Rectal smooth muscle tissue (tissue), 1 donor: ENCODE data around the gene RPP38.

Experiments used
- H3K27ac ChIP-seq: one replicate; pipeline ENCODE4 v1.7.0; 2013; ENCODE audit warnings: low read depth, low read length, inconsistent platforms
- H3K27me3 ChIP-seq: one replicate; pipeline ENCODE4 v1.7.0; 2013; ENCODE audit warnings: low read length; ENCODE audit not compliant: control insufficient read depth, insufficient read depth
- H3K36me3 ChIP-seq: one replicate; pipeline ENCODE4 v1.7.0; 2013; ENCODE audit warnings: low read length; ENCODE audit not compliant: control insufficient read depth, insufficient read depth
- H3K4me1 ChIP-seq: one replicate; pipeline ENCODE4 v1.7.0; 2013; ENCODE audit warnings: low read length; ENCODE audit not compliant: control insufficient read depth, insufficient read depth
- H3K4me3 ChIP-seq: one replicate; pipeline ENCODE4 v1.7.0; 2013; ENCODE audit warnings: low read length
- H3K9ac ChIP-seq: one replicate; pipeline ENCODE4 v1.7.0; 2013; ENCODE audit warnings: low read length

RPP38 gene

DNA sequence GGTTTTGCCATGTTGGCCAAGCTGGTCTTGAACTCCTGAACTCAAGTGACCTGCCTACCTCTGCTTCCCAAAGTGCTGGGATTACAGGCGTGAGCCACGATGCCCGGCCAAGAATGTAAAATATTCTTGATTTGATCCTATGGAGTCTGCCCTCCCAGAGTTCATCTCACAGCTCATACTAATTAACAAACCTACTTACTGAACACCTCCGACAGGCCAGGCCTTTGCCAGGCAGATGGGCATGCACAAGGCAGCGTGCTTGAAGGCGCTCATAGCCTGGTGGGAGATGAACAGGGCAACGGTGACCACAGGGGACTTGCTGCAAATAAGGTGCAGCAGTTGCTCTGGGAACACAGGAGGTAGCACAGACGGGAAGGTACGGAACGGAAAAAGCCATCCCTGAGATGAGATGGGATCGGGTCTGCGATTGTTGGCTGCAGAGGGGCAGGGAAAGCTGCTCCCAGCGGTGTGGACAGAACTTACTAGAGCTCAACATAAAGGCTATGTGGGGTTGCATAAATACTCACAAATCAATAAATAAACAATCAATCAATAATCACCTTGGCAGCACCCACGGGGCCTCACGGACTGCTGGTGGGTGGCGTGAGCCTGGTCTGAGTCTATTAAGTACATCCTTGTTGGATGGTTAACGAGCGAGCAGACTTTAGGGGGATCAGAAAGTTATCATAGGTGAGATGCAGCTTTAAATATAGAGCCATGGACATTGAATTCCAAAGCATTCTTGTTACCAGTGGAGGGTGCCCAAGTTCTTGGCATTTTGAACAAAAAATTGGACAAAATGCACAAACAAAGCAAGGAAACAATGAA lies 13.3 kb upstream of the RPP38 start:
- Histone ChIP-seq H3K36me3 (no peaks in the 10 kb centered on the region), H3K4me3 (peak overlapping the region; percentile 59), H3K27me3 (no peaks in the 10 kb centered on the region), H3K9ac (no peak overlapping the region), H3K4me1 (no peaks in the 10 kb centered on the region), H3K27ac (peak overlapping the region; percentile 12)

DNA sequence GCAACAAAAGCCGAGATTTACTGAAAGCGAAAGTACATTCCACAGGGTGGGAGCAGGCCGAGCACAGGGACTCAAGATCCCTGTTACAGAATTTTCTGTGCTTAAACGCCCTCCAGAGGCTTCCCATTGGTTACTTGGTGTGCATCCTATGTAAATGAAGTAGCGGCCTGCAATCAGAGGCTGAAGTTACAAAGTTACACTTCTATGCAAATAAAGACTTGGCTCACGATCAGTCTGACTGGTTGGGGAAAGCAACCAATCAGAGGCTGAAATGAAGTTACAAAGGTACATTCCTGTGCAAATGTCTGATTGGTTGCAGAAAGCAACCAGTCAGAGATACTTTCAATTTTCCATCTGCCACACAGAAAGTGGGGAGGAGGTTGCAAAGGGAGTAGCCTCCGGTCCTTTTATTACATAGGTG lies 12.6 kb upstream of the RPP38 start:
- H3K9ac ChIP-seq = no peak overlapping the region
- H3K27me3 ChIP-seq = no peaks in the 10 kb centered on the region
- H3K36me3 ChIP-seq = no peaks in the 10 kb centered on the region
- H3K27ac ChIP-seq = peak overlapping the region; percentile 12
- H3K4me3 ChIP-seq = peak overlapping the region; percentile 59
- no peaks in the 10 kb centered on the region for H3K4me1 ChIP-seq

DNA sequence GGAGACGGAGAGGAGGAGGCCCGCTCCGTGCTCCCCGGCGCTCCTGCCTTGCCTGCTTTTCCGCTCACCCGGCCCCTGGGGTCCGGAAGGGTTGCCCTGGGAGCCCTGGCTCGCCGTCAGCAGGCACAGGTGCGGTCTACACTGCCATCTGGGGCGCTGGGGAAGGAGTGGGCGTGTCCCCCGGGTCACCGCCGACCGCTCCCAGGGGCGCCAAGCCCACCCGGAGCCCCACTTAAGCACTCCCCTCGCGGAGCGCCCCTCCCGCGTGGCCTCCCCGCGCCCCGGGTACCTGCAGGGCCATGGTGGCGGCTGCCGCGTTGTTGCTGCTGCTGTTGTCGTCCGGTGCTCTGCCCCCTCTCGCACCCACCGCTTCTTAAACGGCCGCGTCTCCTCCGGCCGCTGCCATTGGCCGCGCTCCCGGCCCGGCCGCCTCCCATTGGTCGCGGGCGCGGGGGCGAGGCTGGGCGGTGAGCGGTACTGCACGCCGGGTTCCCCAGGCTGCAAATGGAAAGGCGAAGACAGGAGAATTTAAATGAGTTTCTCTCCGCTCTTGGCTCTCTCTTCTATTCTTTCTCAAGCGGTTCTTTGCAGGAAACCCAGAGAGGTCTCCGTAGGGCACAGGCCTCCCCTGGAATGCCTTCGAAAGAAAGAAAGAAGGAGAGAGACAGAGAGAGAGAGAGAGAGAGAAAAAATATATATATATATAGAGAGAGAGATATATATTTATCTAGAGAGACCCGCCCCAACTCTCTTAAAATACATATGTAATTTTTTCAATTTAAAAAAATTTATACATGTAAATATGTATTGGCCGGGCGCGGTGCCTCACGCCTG lies 8.5 kb upstream of the RPP38 start, which contains the start of gene ACBD7:
ACBD7 (minus strand) TSS at position 349 of the 834 bp plus-strand sequence; CDS start at position 301, 48 bp downstream.
- H3K4me1 ChIP-seq = no peaks in the 10 kb centered on the region
- H3K36me3 ChIP-seq = no peaks in the 10 kb centered on the region
- no peak within 1 kb of the TSS for H3K27ac ChIP-seq
- H3K4me3 ChIP-seq = peak within 1 kb of the TSS; percentile 73
- H3K9ac ChIP-seq = no peak within 1 kb of the TSS
- no peaks in the 10 kb centered on the region for H3K27me3 ChIP-seq

DNA sequence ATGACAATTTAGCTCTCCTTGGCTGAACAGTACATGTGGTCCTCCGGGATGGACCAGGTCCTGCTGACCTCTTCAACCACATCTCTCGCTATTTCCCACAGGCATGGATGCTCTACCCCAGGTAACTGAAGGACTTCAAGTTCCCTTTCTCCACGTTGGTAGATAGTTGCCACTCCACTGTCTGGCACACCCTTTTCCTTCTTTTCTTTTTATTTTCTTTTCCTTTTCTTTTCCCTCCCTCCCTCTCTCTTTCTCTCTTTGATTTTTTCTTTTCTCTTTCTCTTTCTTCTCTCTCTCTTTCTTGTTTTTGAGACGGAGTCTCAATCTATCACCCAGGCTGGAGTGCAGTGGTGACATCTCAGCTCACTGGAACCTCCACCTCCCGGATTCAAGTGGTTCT lies 5.7 kb upstream of the RPP38 start:
- Histone ChIP-seq H3K27ac (no peak overlapping the region), H3K4me3 (no peak overlapping the region), H3K36me3 (no peaks in the 10 kb centered on the region), H3K4me1 (peaks cover 3% of the 10 kb centered on the region), H3K9ac (no peak overlapping the region), H3K27me3 (no peaks in the 10 kb centered on the region)

DNA sequence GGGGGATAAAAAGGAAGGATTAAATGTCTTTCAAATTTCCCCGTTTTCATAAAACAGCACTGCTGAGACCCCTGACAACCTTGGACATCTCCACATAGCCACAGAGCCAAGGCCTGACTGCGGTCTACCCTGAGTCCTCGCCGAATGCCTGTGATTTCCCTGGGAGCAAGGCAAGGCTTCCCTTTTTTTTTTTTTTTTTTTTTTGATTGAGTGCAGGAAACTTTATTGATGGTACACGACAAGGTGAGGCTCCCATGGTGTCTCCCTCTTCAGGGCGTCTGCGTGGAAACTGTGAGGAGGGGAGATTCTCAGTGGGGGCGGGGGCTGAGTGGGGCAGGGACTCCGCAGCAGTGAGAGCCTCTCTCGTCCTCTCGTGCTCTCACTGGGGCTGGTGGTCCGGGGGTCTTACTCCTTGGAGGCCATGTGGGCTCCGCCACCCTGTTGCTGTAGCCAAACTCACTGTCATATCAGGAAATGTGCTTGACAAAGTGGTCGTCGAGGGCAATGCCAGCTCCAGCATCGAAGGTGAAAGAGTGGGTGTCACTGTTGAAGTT lies 4.2 kb upstream of the RPP38 start:
- H3K9ac ChIP-seq = no peak overlapping the region
- no peaks in the 10 kb centered on the region for H3K27me3 ChIP-seq
- H3K27ac ChIP-seq = no peak overlapping the region
- no peak overlapping the region for H3K4me3 ChIP-seq
- H3K36me3 ChIP-seq = no peaks in the 10 kb centered on the region
- H3K4me1 ChIP-seq = peaks cover 4% of the 10 kb centered on the region

DNA sequence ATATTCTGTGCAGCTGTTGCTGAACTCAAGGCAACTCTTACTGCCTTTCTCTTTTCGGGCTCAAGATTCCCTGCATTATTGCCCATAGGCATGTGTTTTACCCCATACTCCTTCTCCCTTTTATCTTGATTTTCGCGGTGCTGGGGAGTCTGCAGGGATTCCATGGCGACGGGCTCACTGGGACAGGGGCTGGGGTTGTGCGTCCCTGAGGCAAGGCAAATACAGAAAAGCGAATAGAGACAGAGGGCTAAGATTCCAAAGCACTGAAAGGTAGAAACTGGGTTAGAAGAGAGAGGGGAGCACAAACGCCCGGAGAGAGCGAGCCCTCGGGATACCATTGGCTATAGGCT lies 519 bp upstream of the RPP38 start:
- Histone ChIP-seq H3K4me3 (peak overlapping the region; percentile 89), H3K27ac (no peak overlapping the region), H3K36me3 (no peaks in the 10 kb centered on the region), H3K27me3 (no peaks in the 10 kb centered on the region), H3K9ac (no peak overlapping the region), H3K4me1 (peaks cover 4% of the 10 kb centered on the region)

DNA sequence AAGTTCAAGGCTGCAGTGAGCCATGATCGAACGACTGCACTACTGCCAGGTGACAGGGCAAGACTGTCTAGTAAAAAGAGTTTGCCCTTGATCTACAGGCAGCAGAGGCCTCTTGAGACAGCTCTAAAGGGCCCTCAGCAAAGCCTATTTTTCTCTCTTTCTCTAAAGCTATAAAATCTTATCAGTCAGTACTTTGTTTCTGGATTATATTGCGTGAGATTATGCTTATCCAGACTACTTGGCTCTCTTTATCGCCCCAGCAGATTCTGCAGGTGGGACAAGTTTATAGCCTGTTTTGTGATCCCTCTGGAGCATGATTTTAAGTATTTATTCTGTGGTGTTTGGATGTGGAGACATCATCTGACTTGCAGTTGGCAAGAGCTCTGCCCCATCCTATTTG lies 2.7 kb downstream of the RPP38 start:
- Histone ChIP-seq H3K4me3 (no peak overlapping the region), H3K36me3 (peaks cover 8% of the 10 kb centered on the region), H3K4me1 (peaks cover 4% of the 10 kb centered on the region), H3K9ac (no peak overlapping the region), H3K27ac (no peak overlapping the region), H3K27me3 (no peaks in the 10 kb centered on the region)

DNA sequence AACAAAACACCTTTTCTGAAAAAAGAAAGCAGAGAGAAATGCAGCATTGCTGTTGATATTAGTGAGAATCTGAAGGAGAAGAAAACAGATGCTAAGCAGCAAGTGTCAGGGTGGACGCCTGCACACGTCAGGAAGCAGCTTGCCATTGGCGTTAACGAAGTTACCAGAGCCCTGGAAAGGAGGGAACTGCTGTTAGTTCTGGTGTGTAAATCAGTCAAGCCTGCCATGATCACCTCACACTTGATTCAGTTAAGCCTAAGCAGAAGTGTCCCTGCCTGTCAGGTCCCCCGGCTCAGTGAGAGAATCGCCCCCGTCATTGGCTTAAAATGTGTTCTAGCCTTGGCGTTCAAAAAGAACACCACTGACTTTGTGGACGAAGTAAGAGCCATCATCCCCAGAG lies 6.4 kb downstream of the RPP38 start:
- Histone ChIP-seq H3K9ac (no peak overlapping the region), H3K36me3 (peaks cover 11% of the 10 kb centered on the region), H3K4me3 (no peak overlapping the region), H3K27ac (no peak overlapping the region), H3K4me1 (no peaks in the 10 kb centered on the region), H3K27me3 (no peaks in the 10 kb centered on the region)

DNA sequence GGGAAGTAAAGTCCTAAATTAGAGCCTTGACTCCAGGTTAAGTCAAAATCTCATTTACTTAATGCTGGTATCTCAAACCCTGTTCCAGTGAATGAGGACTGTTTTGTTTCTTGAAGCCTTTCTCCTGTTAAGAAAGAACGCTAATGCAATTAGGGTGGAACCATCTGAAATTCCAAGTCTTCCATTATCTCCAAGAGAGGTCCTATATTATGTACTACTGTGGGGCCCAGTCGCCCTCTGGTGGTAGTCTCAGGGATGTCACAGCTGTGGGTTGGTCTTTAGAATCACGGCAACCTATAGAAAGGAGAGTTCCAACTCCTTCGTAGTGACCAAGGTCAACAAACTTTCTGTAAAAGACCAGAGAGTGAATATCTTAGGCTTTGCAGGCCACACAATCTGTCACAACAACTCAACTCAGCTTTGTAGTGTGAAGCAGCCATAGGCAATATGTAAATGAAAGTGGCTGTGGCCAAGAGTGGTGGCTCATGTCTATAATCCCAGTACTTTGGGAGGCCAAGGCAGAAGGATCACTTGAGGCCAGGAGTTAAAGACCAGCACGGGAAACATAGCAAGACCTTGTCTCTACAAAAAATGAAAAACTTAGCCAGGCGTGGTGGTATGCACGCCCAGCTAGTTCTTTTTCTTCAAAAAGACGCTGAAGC lies 9.3 kb downstream of the RPP38 start:
- H3K4me3 ChIP-seq = no peak overlapping the region
- peaks cover 14% of the 10 kb centered on the region for H3K36me3 ChIP-seq
- H3K9ac ChIP-seq = no peak overlapping the region
- no peaks in the 10 kb centered on the region for H3K4me1 ChIP-seq
- H3K27me3 ChIP-seq = no peaks in the 10 kb centered on the region
- no peak overlapping the region for H3K27ac ChIP-seq

DNA sequence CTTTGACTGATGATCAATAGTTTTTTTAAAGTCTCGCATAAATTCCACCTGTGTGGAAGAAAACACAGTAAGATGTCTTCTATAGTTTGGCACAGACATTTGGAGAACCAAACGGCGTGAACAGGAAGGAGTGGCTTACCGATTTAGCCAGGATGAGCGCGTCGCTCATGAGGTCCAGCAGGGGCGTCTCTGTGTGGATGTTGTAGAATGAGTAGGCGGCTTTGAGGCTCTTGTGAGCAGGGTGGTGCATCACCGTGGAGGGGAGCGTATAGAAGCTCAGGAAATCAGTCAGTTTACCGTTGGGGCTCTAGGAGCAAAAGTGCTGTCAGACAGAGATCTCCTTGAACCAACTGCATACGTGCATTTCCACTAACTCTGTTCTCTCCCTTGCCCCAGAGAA lies 15.5 kb downstream of the RPP38 start:
- Histone ChIP-seq H3K36me3 (peaks cover 4% of the 10 kb centered on the region), H3K9ac (no peak overlapping the region), H3K27me3 (no peaks in the 10 kb centered on the region), H3K4me1 (no peaks in the 10 kb centered on the region), H3K4me3 (no peak overlapping the region), H3K27ac (no peak overlapping the region)

DNA sequence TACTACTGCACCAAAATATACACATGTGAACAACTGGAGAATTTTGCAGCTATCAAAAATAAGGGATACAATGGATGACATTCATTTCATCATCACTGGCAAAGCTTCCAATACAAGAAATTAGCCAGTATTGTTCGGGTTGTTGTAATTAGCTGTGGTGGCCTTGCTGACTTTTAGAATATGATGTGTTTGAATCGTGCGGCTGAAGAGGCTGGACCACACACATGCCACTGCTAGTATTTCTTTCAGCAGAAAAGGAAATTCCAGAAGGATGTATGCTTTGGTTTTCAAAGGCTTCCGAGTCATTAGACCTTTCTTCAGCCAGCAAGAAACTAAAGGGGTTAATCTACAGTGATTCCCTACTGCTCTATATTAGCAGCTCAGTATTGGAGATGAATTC lies 16.6 kb downstream of the RPP38 start:
- Histone ChIP-seq H3K27ac (no peak overlapping the region), H3K36me3 (peaks cover 3% of the 10 kb centered on the region), H3K4me1 (no peaks in the 10 kb centered on the region), H3K4me3 (no peak overlapping the region), H3K9ac (no peak overlapping the region), H3K27me3 (no peaks in the 10 kb centered on the region)

DNA sequence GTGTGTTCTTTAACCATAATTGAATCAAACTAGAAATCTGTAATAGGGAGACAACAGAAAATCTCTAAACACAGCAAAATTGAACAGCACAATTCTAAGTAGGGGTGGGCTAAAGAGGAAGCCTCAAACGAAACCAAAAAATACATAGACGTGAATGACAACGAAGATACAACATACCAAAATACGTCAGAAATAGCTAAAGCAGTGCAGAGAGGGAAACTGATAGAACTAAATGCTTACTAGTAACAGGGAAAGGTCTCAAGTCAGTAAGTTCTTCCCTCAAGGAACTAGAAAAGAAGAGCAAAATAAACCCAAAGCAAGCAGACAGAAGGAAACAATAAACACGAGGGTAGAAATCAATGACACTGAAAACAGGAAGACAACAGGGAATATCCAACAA lies 19.1 kb downstream of the RPP38 start:
- H3K27ac ChIP-seq = no peak overlapping the region
- H3K9ac ChIP-seq = no peak overlapping the region
- H3K27me3 ChIP-seq = no peaks in the 10 kb centered on the region
- no peaks in the 10 kb centered on the region for H3K4me1 ChIP-seq
- no peak overlapping the region for H3K4me3 ChIP-seq
- peaks cover 8% of the 10 kb centered on the region for H3K36me3 ChIP-seq
